DOHH2 (cell line): Measurements from ENCODE around the gene FGB.

Experiments
- H3F3A ChIP-seq: fragments of 200-600 bp; sonication (generic), shearing (Covaris generic); 2 replicates; pipeline ENCODE4 v1.6.0; 2016; ENCODE audit warnings: antibody characterized with exemption, mild to moderate bottlenecking; ENCODE audit not compliant: control insufficient read depth, insufficient read depth
- H3K27ac ChIP-seq: fragments of 200-600 bp; sonication (generic); 2 replicates; pipeline ENCODE4 v1.5.1; 2014; ENCODE audit warnings: low read depth, mild to moderate bottlenecking, low read length, moderate library complexity
- H3K27me3 ChIP-seq: fragments of 200-600 bp; sonication (generic); 2 replicates; pipeline ENCODE4 v1.6.1; 2014; ENCODE audit warnings: mild to moderate bottlenecking, low read length, mixed read lengths; ENCODE audit not compliant: control insufficient read depth
- H3K36me3 ChIP-seq: fragments of 200-600 bp; sonication (generic); 2 replicates; pipeline ENCODE4 v1.6.1; 2014; ENCODE audit warnings: mild to moderate bottlenecking, low read length, moderate library complexity, mixed read lengths; ENCODE audit not compliant: control insufficient read depth
- H3K4me1 ChIP-seq: fragments of 200-600 bp; sonication (generic); 2 replicates; pipeline ENCODE4 v1.6.1; 2014; ENCODE audit warnings: mild to moderate bottlenecking, low read length, mixed read lengths; ENCODE audit not compliant: control insufficient read depth
- H3K4me2 ChIP-seq: fragments of 200-600 bp; sonication (generic); 2 replicates; pipeline ENCODE4 v1.6.0; 2014; ENCODE audit warnings: mild to moderate bottlenecking, low read length, moderate library complexity
- H3K4me3 ChIP-seq: fragments of 200-600 bp; sonication (generic); 2 replicates; pipeline ENCODE4 v1.5.1; 2014; ENCODE audit warnings: mild to moderate bottlenecking, low read length, mixed read lengths
- H3K79me2 ChIP-seq: fragments of 200-600 bp; sonication (generic); 2 replicates; pipeline ENCODE4 v1.6.1; 2014; ENCODE audit warnings: mild to moderate bottlenecking, low read length, mixed read lengths; ENCODE audit not compliant: control insufficient read depth
- H3K9me2 ChIP-seq: fragments of 200-600 bp; sonication (generic); replicated peaks from 2 replicates; pipeline ENCODE4 v1.6.1; 2014; ENCODE audit warnings: mild to moderate bottlenecking, low read length, mixed read lengths; ENCODE audit not compliant: control insufficient read depth
- H3K9me3 ChIP-seq: fragments of 200-600 bp; sonication (generic); 2 replicates; pipeline ENCODE4 v1.6.1; 2014; ENCODE audit warnings: antibody characterized with exemption, low read length, mixed read lengths; ENCODE audit not compliant: control insufficient read depth, insufficient read depth
- H4K20me1 ChIP-seq: fragments of 200-600 bp; sonication (generic); 2 replicates; pipeline ENCODE4 v1.6.0; 2014; ENCODE audit warnings: low read depth, mild to moderate bottlenecking, antibody characterized with exemption, low read length, moderate library complexity; ENCODE audit not compliant: control insufficient read depth, insufficient read depth
- CTCF ChIP-seq: fragments of 200-600 bp; sonication (generic); IDR thresholded peaks from one replicate; pipeline ENCODE4 v1.5.1; 2014; ENCODE audit warnings: antibody characterized with exemption, mild to moderate bottlenecking, low read depth, low read length; ENCODE audit not compliant: poor library complexity, severe bottlenecking
- EZH2phosphoT487 ChIP-seq: fragments of 200-600 bp; sonication (generic); IDR thresholded peaks from 2 replicates; pipeline ENCODE4 v1.6.1; 2017; ENCODE audit warnings: borderline replicate concordance, mild to moderate bottlenecking, antibody characterized with exemption, low read length, moderate library complexity, mixed read lengths

FGB gene

GRCh38 chr4:154519214-154519613 is 43.6 kb upstream of the FGB start:
- H3F3A ChIP-seq, result no peaks in the 10 kb centered on the region
- H3K4me3 ChIP-seq, result no peak overlapping the region
- peaks cover 4% of the 10 kb centered on the region for H3K27me3 ChIP-seq
- H3K9me3 ChIP-seq, result no peaks in the 10 kb centered on the region
- no peaks in the 10 kb centered on the region for H3K79me2 ChIP-seq
- no peaks in the 10 kb centered on the region for H3K4me1 ChIP-seq
- H3K36me3 ChIP-seq, result no peaks in the 10 kb centered on the region
- no peak for TF ChIP-seq EZH2phosphoT487
- TF ChIP-seq CTCF, result no peak
- no peaks in the 10 kb centered on the region for H3K9me2 ChIP-seq
- no peak overlapping the region for H3K27ac ChIP-seq
- H4K20me1 ChIP-seq, result no peaks in the 10 kb centered on the region
- H3K4me2 ChIP-seq, result no peak overlapping the region

GRCh38 chr4:154521607-154522006 is 41.2 kb upstream of the FGB start:
- Histone ChIP-seq H3K4me1 (peaks cover 11% of the 10 kb centered on the region), H3K4me3 (no peak overlapping the region), H3K36me3 (no peaks in the 10 kb centered on the region), H3K4me2 (no peak overlapping the region), H4K20me1 (no peaks in the 10 kb centered on the region), H3K9me2 (no peaks in the 10 kb centered on the region), H3F3A (no peaks in the 10 kb centered on the region), H3K9me3 (no peaks in the 10 kb centered on the region), H3K27ac (no peak overlapping the region), H3K27me3 (peaks cover 4% of the 10 kb centered on the region; the same call in 1 of the 2 replicates), H3K79me2 (no peaks in the 10 kb centered on the region)
- TF ChIP-seq EZH2phosphoT487 (no peak), CTCF (no peak)

GRCh38 chr4:154526151-154526550 is 36.7 kb upstream of the FGB start:
- no peaks in the 10 kb centered on the region for H3K9me3 ChIP-seq
- TF ChIP-seq EZH2phosphoT487 (no peak), CTCF (no peak)
- no peaks in the 10 kb centered on the region for H3K79me2 ChIP-seq
- no peaks in the 10 kb centered on the region for H3K27me3 ChIP-seq
- no peaks in the 10 kb centered on the region for H3F3A ChIP-seq
- H3K27ac ChIP-seq, result no peak overlapping the region
- H3K36me3 ChIP-seq, result no peaks in the 10 kb centered on the region
- H3K4me2 ChIP-seq, result peak overlapping the region; percentile 33
- H3K4me1 ChIP-seq, result peaks cover 22% of the 10 kb centered on the region
- H3K4me3 ChIP-seq, result no peak overlapping the region
- H3K9me2 ChIP-seq, result no peaks in the 10 kb centered on the region
- no peaks in the 10 kb centered on the region for H4K20me1 ChIP-seq

- no peak for TF ChIP-seq CTCF
- no peak for TF ChIP-seq EZH2phosphoT487
- Histone ChIP-seq H3K27me3 (no peaks in the 10 kb centered on the region), H3K27ac (no peak overlapping the region), H3K4me2 (peak overlapping the region; percentile 33), H3K4me3 (no peak overlapping the region), H3K4me1 (peaks cover 22% of the 10 kb centered on the region), H3K79me2 (no peaks in the 10 kb centered on the region), H3K36me3 (no peaks in the 10 kb centered on the region), H3K9me2 (no peaks in the 10 kb centered on the region), H4K20me1 (no peaks in the 10 kb centered on the region), H3K9me3 (no peaks in the 10 kb centered on the region), H3F3A (no peaks in the 10 kb centered on the region)
Observed at GRCh38 chr4:154527308-154527707, 35.5 kb upstream of the FGB start.
